AG09319 (cell line): ENCODE data around the gene AMFR.

Experiments
- DNase-seq: peaks from one replicate; pipeline ENCODE4 v3.0.0-alpha.2; 2010; ENCODE audit warnings: low read depth; ENCODE audit errors: extremely low read depth
- TF ChIP-seq, protein P1 (sequence below): IDR thresholded peaks from 2 replicates; pipeline ENCODE4 v1.5.1; 2011; ENCODE audit warnings: low read depth, mild to moderate bottlenecking, inconsistent platforms, low read length, moderate library complexity

AMFR gene

DNA sequence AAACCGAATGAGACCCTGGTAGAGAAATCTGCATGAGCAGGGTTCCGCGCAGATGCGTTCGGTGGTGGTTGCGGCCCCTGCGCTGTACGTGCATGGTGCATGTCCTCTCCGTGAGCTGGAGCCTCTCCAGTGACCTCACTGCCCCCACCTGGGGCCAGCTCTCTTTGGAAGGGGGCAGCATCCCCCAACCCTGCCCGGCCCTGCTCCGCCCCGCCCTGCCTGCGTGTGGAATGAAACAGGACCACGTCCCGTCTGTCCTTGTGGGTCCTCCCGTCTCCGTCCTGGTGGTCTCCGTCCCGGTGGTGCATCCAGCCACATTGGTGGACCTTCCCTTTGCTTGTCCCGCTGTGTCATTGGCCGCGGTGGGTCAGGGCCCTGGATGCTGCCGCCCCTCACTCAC lies 84.9 kb downstream of the AMFR start:
- TF ChIP-seq, protein P1, sequence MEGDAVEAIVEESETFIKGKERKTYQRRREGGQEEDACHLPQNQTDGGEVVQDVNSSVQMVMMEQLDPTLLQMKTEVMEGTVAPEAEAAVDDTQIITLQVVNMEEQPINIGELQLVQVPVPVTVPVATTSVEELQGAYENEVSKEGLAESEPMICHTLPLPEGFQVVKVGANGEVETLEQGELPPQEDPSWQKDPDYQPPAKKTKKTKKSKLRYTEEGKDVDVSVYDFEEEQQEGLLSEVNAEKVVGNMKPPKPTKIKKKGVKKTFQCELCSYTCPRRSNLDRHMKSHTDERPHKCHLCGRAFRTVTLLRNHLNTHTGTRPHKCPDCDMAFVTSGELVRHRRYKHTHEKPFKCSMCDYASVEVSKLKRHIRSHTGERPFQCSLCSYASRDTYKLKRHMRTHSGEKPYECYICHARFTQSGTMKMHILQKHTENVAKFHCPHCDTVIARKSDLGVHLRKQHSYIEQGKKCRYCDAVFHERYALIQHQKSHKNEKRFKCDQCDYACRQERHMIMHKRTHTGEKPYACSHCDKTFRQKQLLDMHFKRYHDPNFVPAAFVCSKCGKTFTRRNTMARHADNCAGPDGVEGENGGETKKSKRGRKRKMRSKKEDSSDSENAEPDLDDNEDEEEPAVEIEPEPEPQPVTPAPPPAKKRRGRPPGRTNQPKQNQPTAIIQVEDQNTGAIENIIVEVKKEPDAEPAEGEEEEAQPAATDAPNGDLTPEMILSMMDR, result no peak
- DNase-seq, result no peak

DNA sequence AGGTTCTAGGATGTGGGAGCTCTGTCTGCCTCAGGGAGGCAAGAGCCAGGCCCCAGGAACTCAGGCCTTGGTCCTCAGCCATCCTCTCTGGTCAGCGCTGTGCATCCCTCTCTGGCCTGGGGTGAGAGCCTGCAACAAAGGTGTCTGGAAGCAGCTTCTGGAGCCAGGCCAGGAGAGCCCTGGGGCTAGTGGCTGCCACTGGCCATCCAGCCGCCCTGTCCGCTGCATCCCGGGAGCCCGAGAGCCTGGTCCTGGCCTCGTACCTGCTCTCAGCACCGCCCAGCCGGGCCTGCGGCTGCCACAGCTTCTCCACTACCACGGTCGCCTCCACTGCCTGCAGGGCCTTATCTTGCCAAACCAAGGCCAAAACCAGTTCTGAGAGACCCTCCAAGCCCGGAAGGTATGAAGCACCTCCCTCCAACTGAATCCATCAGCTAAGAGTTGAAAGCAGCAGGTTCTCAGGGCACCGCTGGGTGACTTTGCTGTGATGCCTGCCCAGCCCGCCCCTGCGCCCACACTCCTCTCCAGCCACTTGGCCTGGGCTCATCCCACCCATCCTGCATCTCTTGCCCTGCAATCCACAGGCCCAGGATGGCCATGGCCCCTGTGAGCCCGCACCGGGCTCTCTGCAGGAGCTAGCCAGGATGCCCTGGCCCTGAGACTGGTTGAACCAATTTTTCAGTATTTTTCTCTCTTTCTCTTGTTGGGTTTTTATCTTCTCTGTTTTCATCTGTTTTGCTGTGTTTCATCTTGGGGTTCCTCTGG lies 85.7 kb downstream of the AMFR start:
- no peak for DNase-seq
- TF ChIP-seq, protein P1, result no peak

DNA sequence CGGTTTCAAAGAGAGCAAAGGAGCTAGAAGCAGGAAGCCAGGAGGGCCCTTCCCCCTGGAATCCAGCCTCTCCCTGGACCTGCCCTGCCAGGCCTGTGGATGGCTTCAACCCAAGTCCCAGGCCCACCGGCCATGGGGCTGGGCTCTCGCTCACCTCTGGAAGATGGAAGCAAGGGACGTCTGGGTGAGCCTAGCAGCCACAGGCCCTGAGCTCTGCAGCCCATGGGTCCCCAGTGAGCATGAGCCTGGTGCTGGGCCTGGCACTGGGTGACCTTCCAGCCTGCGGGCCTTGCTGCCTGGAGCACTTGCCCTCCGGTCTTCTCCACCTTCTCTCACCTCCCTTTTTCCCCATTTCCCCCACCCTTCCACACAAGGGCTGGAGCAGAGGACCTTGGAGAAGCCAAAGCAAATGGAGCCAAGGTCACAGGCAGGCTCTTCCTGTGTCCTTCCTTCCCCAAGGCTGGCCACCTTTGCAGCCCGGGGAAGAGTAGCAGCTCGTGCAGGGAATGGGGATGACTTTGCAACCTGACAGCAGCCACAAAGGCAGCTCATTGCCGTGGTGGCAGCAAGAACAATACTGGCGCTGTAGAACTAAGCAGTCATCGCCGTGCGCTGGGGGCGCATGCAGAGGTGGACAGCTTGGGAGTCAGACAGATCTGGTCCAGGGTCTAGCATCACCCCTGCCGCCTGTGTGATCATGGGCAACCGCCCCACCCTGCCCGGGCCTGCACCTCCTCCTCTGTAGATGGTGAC lies 86.6 kb downstream of the AMFR start:
- TF ChIP-seq, protein P1, result no peak
- no peak for DNase-seq

DNA sequence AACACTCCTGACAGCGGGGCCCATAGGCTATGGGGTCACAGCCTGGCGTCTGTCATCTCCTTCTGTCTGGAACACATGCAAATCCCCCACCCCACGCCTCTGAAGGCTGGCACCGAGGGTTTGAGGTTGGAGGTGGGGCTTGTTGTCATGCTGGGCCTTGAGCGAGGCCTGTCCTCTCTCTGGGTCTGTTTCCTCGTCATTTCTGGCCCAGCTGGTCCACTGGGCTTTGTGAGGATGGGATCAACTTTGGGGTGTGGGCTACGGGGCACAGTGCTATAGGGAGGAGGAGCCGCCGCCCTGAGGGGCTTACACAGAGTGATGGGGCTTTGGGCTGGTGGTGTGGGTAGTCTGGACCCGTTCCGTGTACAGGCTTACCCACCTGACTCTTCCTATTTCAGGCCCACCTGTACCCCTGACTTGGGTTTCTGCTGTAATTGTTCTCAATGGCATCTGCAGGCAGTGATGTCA lies 87.5 kb downstream of the AMFR start:
- TF ChIP-seq, protein P1, result no peak
- DNase-seq, result no peak

DNA sequence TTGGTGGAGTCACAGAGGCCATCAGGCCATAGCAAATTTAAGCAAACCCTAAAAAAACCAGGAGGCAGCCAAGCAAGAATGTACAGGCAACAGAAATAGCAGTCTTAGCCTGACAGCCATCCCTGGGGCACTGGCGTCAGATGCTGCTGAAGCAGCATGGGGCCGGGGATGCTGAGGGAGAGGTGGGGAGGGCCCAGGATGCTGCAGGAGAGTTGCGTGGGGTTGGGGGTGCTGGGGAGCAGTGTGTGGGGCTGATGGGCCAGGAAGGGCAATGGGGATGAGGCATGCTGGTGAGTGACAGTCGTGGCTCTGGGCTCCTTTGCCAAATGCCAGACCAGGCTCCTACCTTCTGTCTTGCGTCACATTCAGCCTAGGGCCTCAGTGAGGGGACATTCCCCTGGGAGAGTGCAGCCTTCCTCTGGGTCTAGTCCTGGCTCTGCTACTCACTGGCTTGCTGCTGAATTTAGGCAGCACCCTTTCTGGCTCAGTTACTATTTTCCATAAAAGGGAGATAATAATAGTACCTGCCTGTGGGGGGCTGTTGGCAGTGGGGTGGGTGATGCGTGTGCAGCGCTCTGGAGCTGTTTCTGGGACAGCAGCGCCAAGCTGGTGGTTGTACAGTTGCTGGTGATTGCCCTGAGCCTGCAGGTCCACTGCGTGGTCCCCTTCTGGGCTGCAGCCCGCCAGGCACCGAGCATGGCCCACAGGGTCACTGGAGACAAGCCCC lies 88.1 kb downstream of the AMFR start:
- TF ChIP-seq, protein P1, result no peak
- no peak for DNase-seq

DNA sequence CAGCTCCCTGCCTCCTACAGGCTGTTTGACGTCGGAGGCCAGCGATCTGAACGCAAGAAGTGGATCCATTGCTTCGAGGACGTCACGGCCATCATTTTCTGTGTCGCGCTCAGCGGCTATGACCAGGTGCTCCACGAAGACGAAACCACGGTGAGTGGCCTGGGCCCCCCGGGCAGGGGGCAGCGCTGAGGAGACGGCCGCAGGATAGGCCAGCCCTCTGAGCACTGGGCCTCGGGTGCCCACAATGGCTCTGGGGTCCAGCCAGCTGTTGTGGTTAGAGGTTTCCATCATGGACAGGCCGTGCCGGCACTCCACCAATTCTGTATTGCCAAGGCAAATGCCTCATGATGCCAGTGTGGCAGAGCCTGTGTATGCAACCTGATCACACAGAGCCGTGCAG lies 88.6 kb downstream of the AMFR start:
- no peak for DNase-seq

More for the DNA sequence above, 88.6 kb downstream of the AMFR start:
- TF ChIP-seq, protein P1, result no peak
